SK-N-SH treated with all-trans-retinoic acid at 6 μM for 48 hours (cell line): ENCODE measurements around the gene HMSD.

Source experiments
- ATAC-seq: fragments of 200-7000 bp; cut with Tn5 transposase; 3 replicates; pipeline ENCODE4 v1.9.1; 2020; ENCODE audit warnings: mild to moderate bottlenecking, moderate library complexity
- ARNTL ChIP-seq: fragments of 450-650 bp; formaldehyde crosslinking; IDR thresholded peaks from 2 replicates; pipeline ENCODE4 v1.5.0; 2020; ENCODE audit warnings: low read depth, mild to moderate bottlenecking, moderate library complexity, borderline replicate concordance
- BACH2 ChIP-seq: fragments of 250-450 bp; sonication (Bioruptor Pico); IDR thresholded peaks from 2 replicates; pipeline ENCODE4 v1.9.0; 2021; ENCODE audit warnings: mild to moderate bottlenecking, borderline replicate concordance
- CREB5 ChIP-seq: fragments of 250-450 bp; sonication (Bioruptor Pico); IDR thresholded peaks from 2 replicates; pipeline ENCODE4 v1.5.1; 2020; ENCODE audit warnings: low read depth, mild to moderate bottlenecking, moderate library complexity
- CSDC2 ChIP-seq: fragments of 250-450 bp; sonication (Bioruptor Pico); IDR thresholded peaks from 2 replicates; pipeline ENCODE4 v1.5.0; 2020; ENCODE audit warnings: mild to moderate bottlenecking, moderate library complexity
- CSRNP3 ChIP-seq: fragments of 250-450 bp; sonication (Bioruptor Pico); IDR thresholded peaks from 2 replicates; pipeline ENCODE4 v1.5.1; 2021; ENCODE audit warnings: mild to moderate bottlenecking, moderate library complexity
- ESRRG ChIP-seq: fragments of 250-450 bp; sonication (Bioruptor Pico); IDR thresholded peaks from 2 replicates; pipeline ENCODE4 v1.6.1; 2021; ENCODE audit warnings: mild to moderate bottlenecking
- GLIS3 ChIP-seq: fragments of 250-450 bp; sonication (Bioruptor Pico); IDR thresholded peaks from 2 replicates; pipeline ENCODE4 v1.5.0; 2020; ENCODE audit warnings: mild to moderate bottlenecking, moderate library complexity
- ISL1 ChIP-seq: fragments of 250-450 bp; sonication (Bioruptor Pico); IDR thresholded peaks from 2 replicates; pipeline ENCODE4 v2.1.2; 2022; ENCODE audit warnings: mild to moderate bottlenecking, moderate library complexity
- PATZ1 ChIP-seq: fragments of 250-450 bp; sonication (Bioruptor Pico); IDR thresholded peaks from 2 replicates; pipeline ENCODE4 v1.8.0; 2020; ENCODE audit warnings: mild to moderate bottlenecking, moderate library complexity, borderline replicate concordance
- POU6F1 ChIP-seq: fragments of 250-450 bp; sonication (Bioruptor Pico); IDR thresholded peaks from 2 replicates; pipeline ENCODE4 v1.8.0; 2021; ENCODE audit warnings: low read depth, mild to moderate bottlenecking, moderate library complexity, borderline replicate concordance
- PPARA ChIP-seq: fragments of 250-450 bp; sonication (Bioruptor Pico); IDR thresholded peaks from 2 replicates; pipeline ENCODE4 v1.5.0; 2020; ENCODE audit warnings: mild to moderate bottlenecking, borderline replicate concordance
- RARB ChIP-seq: fragments of 250-450 bp; sonication (Bioruptor Pico); IDR thresholded peaks from 2 replicates; pipeline ENCODE4 v1.8.0; 2021; ENCODE audit warnings: mild to moderate bottlenecking, moderate library complexity
- SNAI2 ChIP-seq: fragments of 250-450 bp; sonication (Bioruptor Pico); IDR thresholded peaks from 2 replicates; pipeline ENCODE4 v1.5.0; 2020; ENCODE audit warnings: mild to moderate bottlenecking, moderate library complexity
- TCF4 ChIP-seq: fragments of 250-450 bp; sonication (Bioruptor Pico); IDR thresholded peaks from 2 replicates; pipeline ENCODE4 v1.8.0; 2021; ENCODE audit warnings: mild to moderate bottlenecking, moderate library complexity, borderline replicate concordance
- TOX ChIP-seq: fragments of 250-450 bp; sonication (Bioruptor Pico); IDR thresholded peaks from 2 replicates; pipeline ENCODE4 v1.8.0; 2021; ENCODE audit warnings: mild to moderate bottlenecking, moderate library complexity, borderline replicate concordance
- TSHZ2 ChIP-seq: fragments of 250-450 bp; sonication (Bioruptor Pico); IDR thresholded peaks from 2 replicates; pipeline ENCODE4 v1.5.0; 2020; ENCODE audit warnings: mild to moderate bottlenecking, moderate library complexity
- ZC3H10 ChIP-seq: fragments of 250-450 bp; sonication (Bioruptor Pico); IDR thresholded peaks from 2 replicates; pipeline ENCODE4 v1.5.1; 2021; ENCODE audit warnings: mild to moderate bottlenecking, moderate library complexity
- ZFP3 ChIP-seq: fragments of 250-450 bp; sonication (Bioruptor Pico); IDR thresholded peaks from 2 replicates; pipeline ENCODE4 v1.5.0; 2020; ENCODE audit warnings: mild to moderate bottlenecking, moderate library complexity
- ZNF565 ChIP-seq: fragments of 450-650 bp; formaldehyde crosslinking; conservative IDR thresholded peaks from 2 replicates; pipeline ENCODE4 v1.5.0; 2020; ENCODE audit warnings: low read depth, mild to moderate bottlenecking, moderate library complexity
- ZNF70 ChIP-seq: fragments of 450-650 bp; formaldehyde crosslinking; IDR thresholded peaks from 2 replicates; pipeline ENCODE4 v1.5.0; 2020; ENCODE audit warnings: mild to moderate bottlenecking, moderate library complexity
- ZNF8 ChIP-seq: fragments of 450-650 bp; formaldehyde crosslinking; IDR thresholded peaks from 2 replicates; pipeline ENCODE4 v1.5.0; 2020; ENCODE audit warnings: mild to moderate bottlenecking, moderate library complexity

HMSD gene

GRCh38 chr18:63980027-63980426, 30.9 kb downstream of the HMSD start (continued):
- no peak for TF ChIP-seq PATZ1 (CRISPR knock-in tag)

- TF ChIP-seq PPARA (CRISPR knock-in tag), result no peak
- TF ChIP-seq CREB5 (CRISPR knock-in tag), result no peak
- no peak for TF ChIP-seq ZNF565 (CRISPR knock-in tag)
- TF ChIP-seq RARB, result no peak
- TF ChIP-seq TCF4 (CRISPR knock-in tag), result no peak
- no peak for TF ChIP-seq CSDC2
- TF ChIP-seq ZNF70 (CRISPR knock-in tag), result no peak
- TF ChIP-seq CSRNP3 (CRISPR knock-in tag), result no peak
- TF ChIP-seq PATZ1 (CRISPR knock-in tag), result no peak
- TF ChIP-seq ESRRG, result no peak
- no peak for TF ChIP-seq SNAI2 (CRISPR knock-in tag)
- no peak for TF ChIP-seq TSHZ2 (CRISPR knock-in tag)
- TF ChIP-seq GLIS3 (CRISPR knock-in tag), result no peak
- TF ChIP-seq ZNF8 (CRISPR knock-in tag), result no peak
- TF ChIP-seq POU6F1, result no peak
- no peak for TF ChIP-seq BACH2 (CRISPR knock-in tag)
- TF ChIP-seq ISL1 (CRISPR knock-in tag), result no peak
- TF ChIP-seq ZFP3 (CRISPR knock-in tag), result no peak
- no peak for ATAC-seq
These were observed 31.9 kb downstream of the HMSD start for GRCh38 chr18:63980896-63981460.

- TF ChIP-seq SNAI2 (CRISPR knock-in tag) (no peak), CREB5 (CRISPR knock-in tag) (no peak), TCF4 (CRISPR knock-in tag) (no peak), ZNF70 (CRISPR knock-in tag) (no peak), TOX (CRISPR knock-in tag) (no peak), ZC3H10 (no peak), ZFP3 (CRISPR knock-in tag) (no peak), ZNF565 (CRISPR knock-in tag) (no peak), CSDC2 (no peak), GLIS3 (CRISPR knock-in tag) (no peak), ARNTL (no peak), POU6F1 (no peak)
- no peak for ATAC-seq
These were observed 32.6 kb downstream of the HMSD start for GRCh38 chr18:63981719-63982118.
